KMS-11 (cell line): ENCODE data around the gene MEF2A.

Source experiments
- H2AFZ ChIP-seq: fragments of 200-600 bp; sonication (generic); 2 replicates; pipeline ENCODE4 v1.6.1; 2016; ENCODE audit warnings: antibody characterized with exemption, mixed run types, low read depth
- H3K27ac ChIP-seq: fragments of 200-600 bp; sonication (generic); 2 replicates; pipeline ENCODE4 v1.6.1; 2016; ENCODE audit warnings: mild to moderate bottlenecking, mixed run types
- H3K27me3 ChIP-seq: fragments of 200-600 bp; sonication (generic); 2 replicates; pipeline ENCODE4 v1.6.1; 2017; ENCODE audit warnings: mild to moderate bottlenecking, low read depth, mixed run types, moderate library complexity; ENCODE audit not compliant: insufficient read depth
- H3K36me3 ChIP-seq: fragments of 200-600 bp; sonication (generic); 2 replicates; pipeline ENCODE4 v1.6.1; 2017; ENCODE audit warnings: mild to moderate bottlenecking, mixed run types; ENCODE audit not compliant: insufficient read depth
- H3K4me1 ChIP-seq: fragments of 200-600 bp; sonication (generic); 2 replicates; pipeline ENCODE4 v1.6.1; 2016; ENCODE audit warnings: mild to moderate bottlenecking, low read depth, mixed run types; ENCODE audit not compliant: poor library complexity, severe bottlenecking
- H3K4me2 ChIP-seq: fragments of 200-600 bp; sonication (generic); 2 replicates; pipeline ENCODE4 v1.7.0; 2016; ENCODE audit warnings: mild to moderate bottlenecking, mixed run types
- H3K4me3 ChIP-seq: fragments of 200-600 bp; sonication (generic); IDR thresholded peaks from 2 replicates; pipeline ENCODE4 v1.6.1; 2017; ENCODE audit warnings: low read depth, low read length, mixed read lengths; ENCODE audit not compliant: insufficient read depth
- H3K79me2 ChIP-seq: fragments of 200-600 bp; sonication (generic); 2 replicates; pipeline ENCODE4 v1.6.1; 2016; ENCODE audit warnings: low read depth, mixed run types; ENCODE audit not compliant: insufficient read depth
- H3K9ac ChIP-seq: fragments of 200-600 bp; sonication (generic); 2 replicates; pipeline ENCODE4 v1.6.1; 2016; ENCODE audit warnings: mild to moderate bottlenecking, mixed run types
- H4K20me1 ChIP-seq: fragments of 200-600 bp; sonication (generic); 2 replicates; pipeline ENCODE4 v1.6.1; 2016; ENCODE audit warnings: mild to moderate bottlenecking, mixed run types; ENCODE audit not compliant: insufficient read depth
- TF ChIP-seq, protein P1 (sequence below): fragments of 200-600 bp; sonication (generic); conservative IDR thresholded peaks from 2 replicates; pipeline ENCODE4 v1.6.1; 2017; ENCODE audit warnings: low read depth, mild to moderate bottlenecking, antibody characterized with exemption, low read length, moderate library complexity, mixed read lengths

MEF2A gene

GRCh38 chr15:99616129-99616528 is 50.3 kb downstream of the MEF2A start:
- H3K79me2 ChIP-seq, result no peaks in the 10 kb centered on the region; the same call in 1 of the 2 replicates

DNA sequence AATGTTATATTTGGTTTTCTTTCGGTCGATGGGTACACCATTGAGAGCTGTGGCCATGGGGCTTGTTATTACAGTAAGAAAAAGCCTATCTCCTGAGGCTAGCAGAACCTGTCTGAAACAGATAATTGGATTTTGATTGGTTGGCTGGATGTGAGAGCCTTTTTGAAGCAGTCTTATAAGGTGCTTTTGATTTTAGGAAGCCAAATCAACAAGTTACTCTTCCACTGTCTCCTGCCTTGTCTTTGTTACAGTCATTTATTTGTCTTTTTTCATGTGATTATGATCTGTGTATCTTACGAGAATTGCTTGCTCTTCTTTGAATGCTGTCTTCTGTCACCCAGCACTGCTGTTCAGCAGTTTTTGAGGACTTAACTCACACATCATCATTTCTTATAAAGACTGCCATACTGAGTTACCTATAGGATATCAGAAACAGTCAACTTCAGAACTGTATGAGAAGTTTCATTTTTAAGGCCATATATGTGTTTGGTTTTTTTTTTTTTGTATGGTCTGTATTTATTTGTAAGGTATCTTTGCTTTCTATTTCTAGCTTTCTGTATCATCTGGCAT is 51.1 kb downstream of the MEF2A start:
- no peak overlapping the region for H3K4me3 ChIP-seq
- H4K20me1 ChIP-seq, result no peaks in the 10 kb centered on the region
- no peak overlapping the region for H3K9ac ChIP-seq
- TF ChIP-seq, protein P1, sequence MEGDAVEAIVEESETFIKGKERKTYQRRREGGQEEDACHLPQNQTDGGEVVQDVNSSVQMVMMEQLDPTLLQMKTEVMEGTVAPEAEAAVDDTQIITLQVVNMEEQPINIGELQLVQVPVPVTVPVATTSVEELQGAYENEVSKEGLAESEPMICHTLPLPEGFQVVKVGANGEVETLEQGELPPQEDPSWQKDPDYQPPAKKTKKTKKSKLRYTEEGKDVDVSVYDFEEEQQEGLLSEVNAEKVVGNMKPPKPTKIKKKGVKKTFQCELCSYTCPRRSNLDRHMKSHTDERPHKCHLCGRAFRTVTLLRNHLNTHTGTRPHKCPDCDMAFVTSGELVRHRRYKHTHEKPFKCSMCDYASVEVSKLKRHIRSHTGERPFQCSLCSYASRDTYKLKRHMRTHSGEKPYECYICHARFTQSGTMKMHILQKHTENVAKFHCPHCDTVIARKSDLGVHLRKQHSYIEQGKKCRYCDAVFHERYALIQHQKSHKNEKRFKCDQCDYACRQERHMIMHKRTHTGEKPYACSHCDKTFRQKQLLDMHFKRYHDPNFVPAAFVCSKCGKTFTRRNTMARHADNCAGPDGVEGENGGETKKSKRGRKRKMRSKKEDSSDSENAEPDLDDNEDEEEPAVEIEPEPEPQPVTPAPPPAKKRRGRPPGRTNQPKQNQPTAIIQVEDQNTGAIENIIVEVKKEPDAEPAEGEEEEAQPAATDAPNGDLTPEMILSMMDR, result no peak
- no peaks in the 10 kb centered on the region for H3K27me3 ChIP-seq
- no peak overlapping the region for H3K27ac ChIP-seq
- peaks cover 23% of the 10 kb centered on the region for H3K4me1 ChIP-seq
- H3K4me2 ChIP-seq, result no peak overlapping the region
- H3K36me3 ChIP-seq, result no peaks in the 10 kb centered on the region
- no peaks in the 10 kb centered on the region; the same call in 1 of the 2 replicates for H3K79me2 ChIP-seq
- no peak overlapping the region for H2AFZ ChIP-seq

More at GRCh38 chr15:99616129-99616528, 50.3 kb downstream of the MEF2A start:
- Histone ChIP-seq H3K4me2 (no peak overlapping the region), H3K4me3 (no peak overlapping the region), H3K9ac (no peak overlapping the region), H2AFZ (no peak overlapping the region), H3K27me3 (no peaks in the 10 kb centered on the region), H3K4me1 (peaks cover 16% of the 10 kb centered on the region), H3K36me3 (no peaks in the 10 kb centered on the region), H3K27ac (no peak overlapping the region), H4K20me1 (no peaks in the 10 kb centered on the region)
- TF ChIP-seq, protein P1, result no peak

GRCh38 chr15:99618941-99619411 is 53.2 kb downstream of the MEF2A start:
- no peak overlapping the region for H3K9ac ChIP-seq
- H3K4me3 ChIP-seq, result no peak overlapping the region
- H3K36me3 ChIP-seq, result no peaks in the 10 kb centered on the region
- no peak overlapping the region for H3K27ac ChIP-seq
- no peak overlapping the region for H2AFZ ChIP-seq
- H3K4me1 ChIP-seq, result peaks cover 20% of the 10 kb centered on the region
- no peaks in the 10 kb centered on the region for H3K27me3 ChIP-seq
- H3K4me2 ChIP-seq, result no peak overlapping the region
- TF ChIP-seq, protein P1, result no peak
- peaks cover 3% of the 10 kb centered on the region; the same call in 1 of the 2 replicates for H3K79me2 ChIP-seq
- no peaks in the 10 kb centered on the region for H4K20me1 ChIP-seq

DNA sequence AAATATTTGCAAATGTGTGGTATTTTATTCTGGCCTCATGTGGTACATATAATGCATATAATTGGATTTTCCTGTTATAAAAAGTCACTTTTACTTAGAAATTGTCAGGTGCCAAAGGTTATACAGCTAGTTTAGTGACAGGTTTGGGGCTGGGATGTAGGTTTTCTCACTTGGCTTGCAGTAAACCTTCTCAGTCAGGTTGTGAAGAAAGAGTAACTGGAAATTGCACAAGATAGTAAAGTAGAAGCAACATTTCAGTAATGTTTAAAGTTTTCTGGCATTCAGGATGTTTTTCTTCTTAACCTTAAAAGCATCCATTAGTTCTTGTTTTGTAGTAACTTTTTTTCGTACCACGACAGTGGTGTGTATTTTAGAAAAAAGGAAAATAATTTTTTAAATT is 53.9 kb downstream of the MEF2A start:
- no peaks in the 10 kb centered on the region for H3K27me3 ChIP-seq
- H4K20me1 ChIP-seq, result no peaks in the 10 kb centered on the region
- H3K36me3 ChIP-seq, result no peaks in the 10 kb centered on the region
- H3K4me3 ChIP-seq, result no peak overlapping the region
- peaks cover 18% of the 10 kb centered on the region for H3K4me1 ChIP-seq
- H3K9ac ChIP-seq, result no peak overlapping the region
- no peak overlapping the region for H3K27ac ChIP-seq
- no peak overlapping the region for H2AFZ ChIP-seq
- H3K4me2 ChIP-seq, result no peak overlapping the region
- TF ChIP-seq, protein P1, result no peak
- H3K79me2 ChIP-seq, result peaks cover 8% of the 10 kb centered on the region; the same call in 1 of the 2 replicates
